Vagina (tissue), 2 donors: ENCODE measurements around the gene WDTC1. TPM values are rescaled to one million over a fixed set of nuclear protein-coding genes. Genes with fewer than 3 reads are reported as not detected.

Source experiments
- DNase-seq, 2 donors: peaks; one replicate each; pipeline ENCODE4 v3.0.0-alpha.2; 2017; ENCODE audit errors: extremely low spot score in 2 of 2
- H3K27ac ChIP-seq: fragments of 200-600 bp; sonication (generic); one replicate; pipeline ENCODE4 v1.5.1; 2019
- H3K27me3 ChIP-seq: fragments of 200-600 bp; sonication (generic); one replicate; pipeline ENCODE4 v1.5.1; 2019
- H3K36me3 ChIP-seq, 2 donors: fragments of 200-600 bp; sonication (generic); one replicate each; pipeline ENCODE4 v1.5.1; 2017 to 2019
- H3K4me1 ChIP-seq: fragments of 200-600 bp; sonication (generic); one replicate; pipeline ENCODE4 v1.5.1; 2019
- H3K4me3 ChIP-seq, 2 donors: fragments of 200-600 bp; sonication (generic); 1 replicate in 1 of 2; 2 replicates in 1 of 2; pipeline ENCODE4 v1.5.1; 2016 to 2019
- H3K9me3 ChIP-seq: fragments of 200-600 bp; sonication (generic); one replicate; pipeline ENCODE4 v1.5.1; 2019
- POLR2A ChIP-seq, 2 donors: fragments of 450-650 bp; IDR thresholded peaks; one replicate each; pipeline ENCODE4 v1.6.1; 2017; ENCODE audit warnings: antibody characterized with exemption in 2 of 2, mild to moderate bottlenecking in 2 of 2, moderate library complexity in 2 of 2
- POLR2AphosphoS5 ChIP-seq, 2 donors: sonication (generic); formaldehyde crosslinking; IDR thresholded peaks; one replicate each; pipeline ENCODE4 v1.9.0; 2017; ENCODE audit warnings: antibody characterized with exemption in 2 of 2, mild to moderate bottlenecking in 2 of 2, low read depth in 1 of 2; ENCODE audit not compliant: insufficient read depth in 1 of 2
- intact Hi-C: fragments of 100-400 bp; cut with DNase I; formaldehyde crosslinking; loops from one replicate; pipeline ENCODE4 v1.15.1; 2023
- small RNA-seq: library from RNA; depleted of rRNA; stranded (forward); fragments of <200 nt; gene quantifications from one replicate; pipeline ENCODE3, GENCODE V24; 2016
- total RNA-seq: library from RNA; depleted of rRNA; stranded (reverse); fragments of >200 nt; gene quantifications from one replicate; pipeline ENCODE4 v1.2.3, GENCODE V29; 2016
- TF ChIP-seq, protein P1 (sequence below), 3 experiments: fragments of 450-650 bp in 2 of 3; fragments of 200-600 bp in 1 of 3; sonication (generic) in 1 of 3; IDR thresholded peaks; one replicate each; pipeline ENCODE4 v1.5.1; 2017 to 2019; ENCODE audit warnings: antibody characterized with exemption in 3 of 3, mild to moderate bottlenecking in 2 of 3, moderate library complexity in 2 of 3

WDTC1 gene
- total RNA-seq, 1 donor from 2014 or later, result 28.2 TPM

DNA sequence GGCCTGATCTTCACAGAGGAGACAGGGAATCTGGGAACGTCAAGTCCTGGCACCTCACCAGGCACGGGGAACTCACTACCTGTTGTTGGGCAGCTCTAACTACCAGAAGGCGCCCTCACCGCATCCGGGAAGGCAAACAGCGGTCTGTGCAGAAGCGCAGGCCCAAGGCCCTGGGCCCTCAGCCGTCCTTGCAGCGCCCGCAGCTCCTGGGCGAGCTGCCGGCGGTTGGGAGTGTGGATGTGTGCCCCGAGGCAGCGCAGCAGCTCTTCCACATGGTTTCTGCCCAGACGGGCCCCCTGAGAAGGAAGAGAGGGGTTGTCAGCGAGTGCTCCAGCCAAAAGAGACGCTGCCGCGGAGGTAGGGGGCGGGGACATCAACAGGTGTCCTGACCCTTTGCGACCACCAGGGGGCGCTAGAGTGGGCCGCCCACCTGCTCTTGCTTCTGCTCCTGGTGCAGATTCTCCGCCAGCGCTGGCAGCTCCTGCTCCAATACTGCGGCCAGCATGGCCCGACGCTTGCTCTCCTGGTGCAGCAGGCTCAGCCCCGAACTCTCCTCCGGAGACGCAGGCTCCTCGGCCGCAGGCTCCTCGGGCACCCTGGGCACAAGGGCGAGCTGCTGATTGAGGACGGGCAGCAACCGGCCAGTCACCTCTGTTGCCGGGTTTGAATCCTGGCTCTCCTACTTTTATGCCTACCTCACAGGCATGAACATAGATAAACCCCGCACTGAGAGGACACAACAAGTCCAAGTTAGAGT lies 123.0 kb downstream of the WDTC1 start:
- no peak for DNase-seq
- H3K4me3 ChIP-seq, result no peak overlapping the region
- no peaks in the 10 kb centered on the region for H3K27me3 ChIP-seq
- intact Hi-C loops, result loop anchor here (2.0 kb wide), 1 partner anchor 37 kb away; no protein-coding TSS in a partner anchor
- peaks cover 12% of the 10 kb centered on the region for H3K4me1 ChIP-seq
- H3K9me3 ChIP-seq, result no peaks in the 10 kb centered on the region
- H3K27ac ChIP-seq, result peak overlapping the region; percentile 42
- TF ChIP-seq, protein P1, sequence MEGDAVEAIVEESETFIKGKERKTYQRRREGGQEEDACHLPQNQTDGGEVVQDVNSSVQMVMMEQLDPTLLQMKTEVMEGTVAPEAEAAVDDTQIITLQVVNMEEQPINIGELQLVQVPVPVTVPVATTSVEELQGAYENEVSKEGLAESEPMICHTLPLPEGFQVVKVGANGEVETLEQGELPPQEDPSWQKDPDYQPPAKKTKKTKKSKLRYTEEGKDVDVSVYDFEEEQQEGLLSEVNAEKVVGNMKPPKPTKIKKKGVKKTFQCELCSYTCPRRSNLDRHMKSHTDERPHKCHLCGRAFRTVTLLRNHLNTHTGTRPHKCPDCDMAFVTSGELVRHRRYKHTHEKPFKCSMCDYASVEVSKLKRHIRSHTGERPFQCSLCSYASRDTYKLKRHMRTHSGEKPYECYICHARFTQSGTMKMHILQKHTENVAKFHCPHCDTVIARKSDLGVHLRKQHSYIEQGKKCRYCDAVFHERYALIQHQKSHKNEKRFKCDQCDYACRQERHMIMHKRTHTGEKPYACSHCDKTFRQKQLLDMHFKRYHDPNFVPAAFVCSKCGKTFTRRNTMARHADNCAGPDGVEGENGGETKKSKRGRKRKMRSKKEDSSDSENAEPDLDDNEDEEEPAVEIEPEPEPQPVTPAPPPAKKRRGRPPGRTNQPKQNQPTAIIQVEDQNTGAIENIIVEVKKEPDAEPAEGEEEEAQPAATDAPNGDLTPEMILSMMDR (IDR thresholded peaks at IDR 0.05), result peak; percentile 88 to 96 (median 93)
- TF ChIP-seq POLR2AphosphoS5 (IDR thresholded peaks at IDR 0.05; ENCODE audit: insufficient read depth in 1 of 2, low read depth in 1 of 2) (peak in 1 of 2 donors; percentile 38), POLR2A (IDR thresholded peaks at IDR 0.05) (no peak)
- peaks cover 0 to 87% of the 10 kb centered on the region in 2 donors for H3K36me3 ChIP-seq

Small RNA genes within 50 kb of the gene (small RNA-seq; reads per million reads assigned to genes)
- gene RF00019 (not detected), gene RNU6-48P (not detected), gene SNRPEP7 (not detected)

Other genes with a start within 250 kb of the WDTC1 start
- gene TRNP1, start 240.9 kb upstream of the WDTC1 start, total RNA-seq, result 13.0 TPM
- gene TENT5B, start 221.8 kb upstream of the WDTC1 start, total RNA-seq, result 64.3 TPM
- 10.6 TPM for gene SLC9A1, start 79.5 kb upstream of the WDTC1 start, total RNA-seq
- gene TMEM222, start 87.5 kb downstream of the WDTC1 start, total RNA-seq, result 30.7 TPM
- 56.2 TPM for gene SYTL1, start 107.4 kb downstream of the WDTC1 start, total RNA-seq
- gene MAP3K6, start 132.3 kb downstream of the WDTC1 start, total RNA-seq, result 149 TPM
- 1.7 TPM for gene FCN3, start 140.2 kb downstream of the WDTC1 start, total RNA-seq
- 7.6 TPM for gene CD164L2, start 148.7 kb downstream of the WDTC1 start, total RNA-seq
- 0.74 TPM for gene GPR3, start 158.0 kb downstream of the WDTC1 start, total RNA-seq